ENCODE results near the gene GFOD1. TPM values are rescaled to one million over a fixed set of nuclear protein-coding genes. Genes with fewer than 3 reads are reported as not detected.

GFOD1 gene
- total and polyA plus RNA-seq, 4 donors, result 2.6 to 16.8 (median 5.0) TPM

DNA sequence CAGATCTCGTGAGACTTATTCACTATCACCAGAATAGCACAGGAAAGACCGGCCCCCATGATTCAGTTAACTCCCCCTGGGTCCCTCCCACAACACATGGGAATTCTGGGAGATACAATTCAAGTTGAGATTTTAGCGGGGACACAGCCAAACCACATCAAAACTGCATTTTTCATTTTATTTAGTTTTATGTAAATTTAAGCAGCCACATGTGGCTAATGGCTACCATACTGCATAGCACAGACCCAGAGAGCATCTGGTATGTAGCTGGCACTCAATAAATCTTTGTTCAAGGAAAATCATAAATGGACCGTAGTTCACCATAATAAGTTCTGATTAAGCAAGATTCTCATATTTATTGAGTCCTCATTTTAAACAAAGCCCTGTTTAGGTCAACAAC lies 15.3 kb downstream of the GFOD1 start:
- 69% methylated on average over 4 of the region's 4 CpGs for WGBS
- no peak for DNase-seq (ENCODE audit: low spot score)
- H3K4me3 ChIP-seq (ENCODE audit: low read depth in 1 of 3, low read length in 3 of 3), result no peak overlapping the region
- H3K9me3 ChIP-seq (ENCODE audit: control insufficient read depth in 4 of 4, low read length in 3 of 4), result no peaks in the 10 kb centered on the region
- peaks cover 2 to 20% (median 6%) of the 10 kb centered on the region in 4 donors for H3K4me1 ChIP-seq (ENCODE audit: control insufficient read depth in 4 of 4, insufficient read depth in 4 of 4, low read length in 3 of 4)
- H3K9ac ChIP-seq (ENCODE audit: low read depth in 1 of 2, low read length in 2 of 2), result no peak overlapping the region
- H3K36me3 ChIP-seq (ENCODE audit: control insufficient read depth in 4 of 4, insufficient read depth in 3 of 4, low read depth in 1 of 4, low read length in 3 of 4), result peaks cover 0 to 2% (median 0%) of the 10 kb centered on the region in 4 donors
- H3K27me3 ChIP-seq (ENCODE audit: control insufficient read depth in 4 of 4, insufficient read depth in 4 of 4, low read length in 3 of 4), result no peaks in the 10 kb centered on the region
- H3K27ac ChIP-seq (ENCODE audit: low read depth in 1 of 2, low read length in 2 of 2), result no peak overlapping the region
- TF ChIP-seq FOXA2 (IDR thresholded peaks at IDR 0.05), result no peak

DNA sequence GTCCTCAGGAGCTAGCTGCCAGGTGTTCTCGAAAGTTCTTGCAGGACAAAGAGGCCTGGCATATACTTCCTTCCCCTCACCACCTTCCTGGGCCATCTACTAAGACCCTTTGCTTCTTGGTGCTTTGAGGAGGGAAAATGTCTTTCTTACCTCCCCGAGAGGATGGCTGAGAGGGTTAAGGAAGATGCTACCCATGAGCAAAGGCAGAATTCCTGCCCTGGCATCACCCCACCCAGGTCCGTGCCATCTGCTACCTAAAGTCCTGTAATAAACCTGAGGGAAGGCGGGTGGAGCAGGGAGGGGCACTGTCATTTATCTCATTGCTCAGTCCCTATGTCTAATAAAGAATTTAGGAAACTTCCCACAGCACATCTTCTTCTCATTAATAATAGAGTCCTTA lies 16.2 kb downstream of the GFOD1 start:
- Histone ChIP-seq H3K4me3 (ENCODE audit: low read depth in 1 of 3, low read length in 3 of 3) (no peak overlapping the region), H3K4me1 (ENCODE audit: control insufficient read depth in 4 of 4, insufficient read depth in 4 of 4, low read length in 3 of 4) (peaks cover 2 to 15% (median 6%) of the 10 kb centered on the region in 4 donors), H3K27ac (ENCODE audit: low read depth in 1 of 2, low read length in 2 of 2) (no peak overlapping the region), H3K36me3 (ENCODE audit: control insufficient read depth in 4 of 4, insufficient read depth in 3 of 4, low read depth in 1 of 4, low read length in 3 of 4) (peaks cover 0 to 2% (median 0%) of the 10 kb centered on the region in 4 donors), H3K9ac (ENCODE audit: low read depth in 1 of 2, low read length in 2 of 2) (no peak overlapping the region), H3K27me3 (ENCODE audit: control insufficient read depth in 4 of 4, insufficient read depth in 4 of 4, low read length in 3 of 4) (no peaks in the 10 kb centered on the region), H3K9me3 (ENCODE audit: control insufficient read depth in 4 of 4, low read length in 3 of 4) (no peaks in the 10 kb centered on the region)
- TF ChIP-seq TAF1 (conservative IDR thresholded peaks at IDR 0.05) (no peak), CTCF (IDR thresholded peaks at IDR 0.05; ENCODE audit: low read depth, low read length, missing input control) (no peak), EGR1 (IDR thresholded peaks at IDR 0.05; ENCODE audit: low read depth in 2 of 2) (no peak), FOXA1 (IDR thresholded peaks at IDR 0.05) (no peak), YY1 (IDR thresholded peaks at IDR 0.05) (no peak), ZBTB33 (IDR thresholded peaks at IDR 0.05) (no peak), FOXA2 (IDR thresholded peaks at IDR 0.05) (no peak), GABPA (IDR thresholded peaks at IDR 0.05 in 1 of 2, conservative IDR thresholded peaks at IDR 0.05 in 1 of 2) (no peak)
- TF ChIP-seq, protein P1, sequence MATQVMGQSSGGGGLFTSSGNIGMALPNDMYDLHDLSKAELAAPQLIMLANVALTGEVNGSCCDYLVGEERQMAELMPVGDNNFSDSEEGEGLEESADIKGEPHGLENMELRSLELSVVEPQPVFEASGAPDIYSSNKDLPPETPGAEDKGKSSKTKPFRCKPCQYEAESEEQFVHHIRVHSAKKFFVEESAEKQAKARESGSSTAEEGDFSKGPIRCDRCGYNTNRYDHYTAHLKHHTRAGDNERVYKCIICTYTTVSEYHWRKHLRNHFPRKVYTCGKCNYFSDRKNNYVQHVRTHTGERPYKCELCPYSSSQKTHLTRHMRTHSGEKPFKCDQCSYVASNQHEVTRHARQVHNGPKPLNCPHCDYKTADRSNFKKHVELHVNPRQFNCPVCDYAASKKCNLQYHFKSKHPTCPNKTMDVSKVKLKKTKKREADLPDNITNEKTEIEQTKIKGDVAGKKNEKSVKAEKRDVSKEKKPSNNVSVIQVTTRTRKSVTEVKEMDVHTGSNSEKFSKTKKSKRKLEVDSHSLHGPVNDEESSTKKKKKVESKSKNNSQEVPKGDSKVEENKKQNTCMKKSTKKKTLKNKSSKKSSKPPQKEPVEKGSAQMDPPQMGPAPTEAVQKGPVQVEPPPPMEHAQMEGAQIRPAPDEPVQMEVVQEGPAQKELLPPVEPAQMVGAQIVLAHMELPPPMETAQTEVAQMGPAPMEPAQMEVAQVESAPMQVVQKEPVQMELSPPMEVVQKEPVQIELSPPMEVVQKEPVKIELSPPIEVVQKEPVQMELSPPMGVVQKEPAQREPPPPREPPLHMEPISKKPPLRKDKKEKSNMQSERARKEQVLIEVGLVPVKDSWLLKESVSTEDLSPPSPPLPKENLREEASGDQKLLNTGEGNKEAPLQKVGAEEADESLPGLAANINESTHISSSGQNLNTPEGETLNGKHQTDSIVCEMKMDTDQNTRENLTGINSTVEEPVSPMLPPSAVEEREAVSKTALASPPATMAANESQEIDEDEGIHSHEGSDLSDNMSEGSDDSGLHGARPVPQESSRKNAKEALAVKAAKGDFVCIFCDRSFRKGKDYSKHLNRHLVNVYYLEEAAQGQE (IDR thresholded peaks at IDR 0.05), result no peak
- 68% methylated on average over 4 of the region's 4 CpGs for WGBS
- no peak for DNase-seq (ENCODE audit: low spot score)
